GM19023 (cell line): ENCODE data around the gene GIMAP8.
A peak's percentile ranks its signal among the peaks of the same experiment; 100 is the strongest.
"Not testable (repeated sequence)": the region's sequence is repeated elsewhere in the genome, so short reads cannot be mapped to it uniquely, and the experiment has no call there.

Source experiments
- ATAC-seq: cut with Tn5 transposase; IDR thresholded peaks from one replicate; pipeline ENCODE4 v1.9.1; 2021; ENCODE audit warnings: mild to moderate bottlenecking, moderate library complexity; ENCODE audit not compliant: unreplicated experiment

The GIMAP8 gene

DNA sequence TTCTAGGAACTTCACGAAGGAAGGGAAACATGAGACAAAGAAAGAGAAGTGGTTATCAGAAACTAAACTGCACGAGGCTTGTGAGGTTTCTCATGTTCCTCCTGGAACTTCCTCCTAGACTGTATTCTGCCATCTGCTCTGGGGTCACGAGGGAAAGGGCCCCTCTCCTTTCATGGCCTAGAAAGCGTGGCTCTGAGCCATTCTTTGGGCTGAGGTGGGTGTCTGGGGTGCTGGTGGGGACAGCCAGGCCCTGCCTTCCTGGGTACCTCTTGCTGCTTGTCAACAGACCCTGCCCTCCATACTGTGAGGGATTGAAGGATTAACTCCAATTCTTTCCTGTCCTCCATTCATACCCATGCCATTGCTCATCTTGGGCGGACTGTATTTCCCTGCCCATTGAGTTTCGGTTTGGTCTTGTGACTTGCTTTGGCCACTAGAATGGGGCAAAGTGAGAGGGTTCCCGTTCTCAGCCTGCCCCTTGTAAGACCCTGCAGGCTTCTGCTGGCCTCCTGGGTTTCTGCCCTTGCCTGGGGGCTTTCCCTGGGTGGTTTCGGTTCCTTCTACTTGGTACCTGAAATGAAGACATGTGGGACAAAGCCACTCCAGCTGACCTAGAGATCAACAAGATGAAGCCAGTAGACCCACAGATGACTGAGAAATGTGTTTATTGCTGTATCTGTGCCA lies 14.9 kb upstream of the GIMAP8 start:
- peak; percentile 95 for ATAC-seq

DNA sequence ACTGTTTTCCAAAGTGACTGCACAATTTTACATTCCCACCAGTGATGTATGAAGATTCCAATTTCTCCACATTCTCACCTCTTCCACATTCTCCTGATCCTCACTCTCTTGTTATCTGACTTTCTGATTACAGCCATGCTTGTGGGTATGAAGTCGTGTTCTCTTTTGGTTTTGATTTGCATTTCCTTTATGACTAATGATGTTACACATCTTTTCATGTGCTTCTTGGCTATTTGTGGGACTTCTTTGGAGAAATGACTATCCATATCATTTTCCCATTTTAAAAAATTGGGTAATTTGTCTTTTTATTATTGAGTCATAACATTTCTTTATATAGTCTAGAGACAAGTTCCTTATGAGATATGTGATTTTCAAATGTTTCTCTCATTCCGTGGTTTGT lies 10.5 kb upstream of the GIMAP8 start:
- no peak for ATAC-seq

DNA sequence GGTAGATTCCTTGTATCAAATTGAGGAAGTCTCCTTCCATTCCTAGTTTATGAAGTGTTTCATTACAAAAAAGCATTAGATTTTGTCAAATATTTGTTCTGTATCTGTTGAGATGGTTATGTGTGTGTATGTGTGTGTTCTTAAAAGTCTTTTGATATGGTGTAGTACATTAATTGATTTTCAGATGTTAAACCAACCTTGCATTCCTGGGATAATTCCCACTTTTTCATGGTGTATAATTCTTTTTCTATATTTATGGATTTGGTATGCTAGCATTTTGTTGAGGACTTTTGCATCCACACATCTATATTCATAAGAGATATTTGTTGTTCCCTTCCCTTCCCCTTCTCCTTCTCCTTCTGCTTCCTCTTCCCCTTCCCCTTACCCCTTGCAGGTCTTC lies 8.9 kb upstream of the GIMAP8 start:
- ATAC-seq = no peak

DNA sequence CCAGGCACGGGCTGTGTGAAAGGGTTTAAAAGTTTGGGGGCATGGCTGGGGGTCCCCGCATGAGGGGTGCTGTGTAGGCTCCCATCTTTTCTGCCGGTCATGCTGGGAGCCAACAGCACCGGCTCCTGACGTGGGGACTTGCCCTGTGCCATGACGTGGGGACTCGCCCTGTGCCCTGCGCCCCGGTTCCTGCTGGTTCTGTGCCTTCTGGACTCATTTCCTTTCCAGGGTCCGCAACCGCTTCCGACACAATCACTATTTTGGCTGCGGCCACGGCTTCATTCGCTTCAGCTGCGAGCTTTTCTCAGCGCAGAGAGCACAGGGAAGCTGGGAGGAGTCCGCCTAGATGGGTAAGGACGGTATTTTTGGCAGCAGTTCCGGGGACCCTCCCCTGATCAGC lies 7.6 kb upstream of the GIMAP8 start:
- no peak for ATAC-seq

DNA sequence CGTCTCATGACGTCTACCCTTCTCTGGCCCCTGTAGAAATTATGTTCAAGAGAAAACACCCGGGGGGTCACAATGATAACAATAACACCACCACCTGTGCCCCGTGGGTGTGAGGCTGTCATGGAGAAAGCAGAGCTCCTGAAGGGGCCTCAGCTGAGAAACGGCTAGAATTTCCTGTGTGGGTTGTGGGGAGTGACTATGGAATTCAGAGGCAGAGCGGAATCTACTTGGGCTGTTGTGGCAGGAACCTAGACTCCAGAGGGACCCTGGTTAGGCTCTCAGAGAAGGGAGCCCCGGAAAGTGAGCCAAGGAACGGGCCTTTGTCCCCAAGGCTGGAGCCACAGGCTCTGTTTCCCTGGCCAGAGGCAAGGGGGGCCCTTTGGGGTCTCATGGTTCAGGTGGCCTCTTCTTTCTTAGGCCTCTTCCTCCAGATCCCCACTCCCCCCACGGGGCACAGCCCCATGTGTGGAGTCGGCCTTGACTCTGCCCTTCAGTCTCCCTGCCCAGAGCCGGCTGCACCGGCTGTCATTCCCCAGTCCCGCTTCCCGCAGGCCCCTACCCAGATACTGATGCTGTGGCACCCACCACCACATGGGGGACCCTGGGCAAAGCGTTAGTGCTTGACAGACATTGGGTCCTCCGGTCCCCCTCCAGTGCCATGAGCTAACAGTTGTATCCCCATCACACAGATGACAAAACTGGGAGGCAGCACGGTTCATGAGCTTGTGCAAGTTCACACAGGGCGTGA lies 6.5 kb upstream of the GIMAP8 start:
- ATAC-seq = no peak

DNA sequence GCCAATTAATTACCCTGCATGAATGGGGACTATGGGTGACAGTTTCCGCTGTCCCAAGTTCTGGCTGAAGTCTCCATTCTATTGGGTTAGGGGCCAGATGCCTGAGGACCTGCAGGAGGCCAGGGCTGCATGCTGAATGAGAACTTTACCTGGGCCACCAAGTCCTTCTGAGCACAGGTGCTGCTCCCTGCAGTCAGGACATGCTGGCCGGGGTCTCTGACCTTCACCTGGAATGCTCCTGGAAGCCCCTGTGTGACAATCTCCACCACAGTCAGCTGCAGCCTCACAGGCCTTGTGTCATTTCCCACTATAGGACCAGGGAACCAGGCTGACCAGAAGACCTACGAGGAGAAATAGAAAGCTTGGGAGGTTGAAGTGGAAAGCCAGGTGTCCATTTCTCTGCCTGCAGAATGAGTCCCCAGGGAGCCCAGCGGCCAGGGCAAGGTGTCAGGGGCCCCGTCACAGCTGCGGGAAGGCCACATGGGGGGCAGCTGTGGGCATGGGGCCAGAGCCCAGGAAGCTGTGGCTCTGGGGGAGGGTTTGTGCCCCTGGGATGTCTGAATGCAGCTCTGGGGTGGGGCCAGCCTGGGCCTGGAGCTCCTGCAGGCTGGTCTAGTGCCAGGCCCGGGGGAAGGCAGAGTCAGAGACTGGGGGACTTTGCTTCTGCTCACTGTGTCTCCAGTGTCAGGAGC lies 5.6 kb upstream of the GIMAP8 start:
- ATAC-seq = no peak

DNA sequence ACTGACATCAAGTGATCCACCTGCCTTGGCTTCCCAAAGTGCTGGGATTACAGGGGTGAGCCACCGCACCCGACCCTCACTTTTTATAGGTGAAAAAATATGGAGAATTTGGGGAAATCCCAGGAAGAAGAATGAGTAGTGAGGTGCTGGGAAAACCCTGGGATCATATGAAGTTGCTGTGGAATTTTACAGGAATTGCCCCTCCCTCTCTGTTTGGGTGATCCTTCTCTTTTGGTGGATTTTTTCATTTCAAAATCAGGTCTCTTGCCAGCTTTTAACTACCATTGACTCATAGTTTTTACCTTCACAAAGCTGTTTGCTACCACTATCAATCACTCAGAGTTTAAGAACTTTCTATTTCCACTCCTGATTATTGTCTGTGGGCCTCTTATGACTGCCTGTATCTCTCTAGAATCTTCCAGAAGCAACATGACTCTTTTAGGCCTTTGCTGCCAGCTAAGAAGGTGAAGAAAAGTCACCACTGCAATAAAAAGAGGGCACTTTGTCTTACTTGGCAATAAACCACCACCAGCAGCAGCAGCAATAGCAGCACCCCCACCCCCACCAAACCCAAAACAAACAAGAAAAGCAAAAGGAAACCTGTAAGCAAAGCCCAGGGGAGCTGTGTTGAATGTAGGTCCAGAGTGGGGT lies 4.0 kb upstream of the GIMAP8 start:
- no peak for ATAC-seq

DNA sequence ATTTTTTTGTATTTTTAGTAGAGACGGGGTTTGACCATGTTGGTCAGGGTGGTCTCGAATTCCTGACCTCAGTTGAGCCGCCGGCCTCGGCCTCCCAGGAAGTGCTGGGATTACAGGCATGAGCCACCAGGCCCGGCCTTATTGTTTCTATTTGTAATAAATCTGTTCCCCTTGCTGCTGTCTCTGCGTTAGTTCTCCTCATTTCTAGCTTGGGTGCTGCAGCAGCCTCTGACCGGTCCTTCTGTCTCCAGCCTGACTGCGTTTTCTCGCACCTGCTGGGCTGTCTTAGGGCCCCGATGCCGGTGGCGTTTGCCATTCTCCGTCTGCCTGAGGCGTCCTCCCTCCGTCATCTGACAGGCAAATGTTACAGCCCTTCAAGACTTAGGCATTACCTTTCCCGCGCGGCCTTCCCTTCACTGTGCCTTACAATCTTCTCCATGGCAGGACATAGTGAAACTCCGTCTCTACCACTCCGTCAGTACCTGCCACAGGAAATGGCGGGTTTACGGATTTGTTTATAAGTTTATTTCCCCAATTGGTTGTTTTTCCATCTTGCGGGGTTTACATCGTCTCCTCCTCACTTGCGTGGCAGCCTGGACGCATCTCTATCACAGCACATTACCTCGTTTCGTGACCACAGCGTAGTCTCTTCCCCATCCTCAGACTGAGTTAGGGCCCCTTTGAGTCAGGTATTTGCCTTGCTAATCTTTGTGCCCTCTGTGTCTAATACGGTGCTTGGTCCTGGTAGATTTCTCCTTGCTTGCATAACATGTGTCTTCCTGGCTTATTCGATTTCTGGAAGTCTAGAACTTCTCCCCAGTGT lies 2.3 kb upstream of the GIMAP8 start:
- ATAC-seq = peak; percentile 4

DNA sequence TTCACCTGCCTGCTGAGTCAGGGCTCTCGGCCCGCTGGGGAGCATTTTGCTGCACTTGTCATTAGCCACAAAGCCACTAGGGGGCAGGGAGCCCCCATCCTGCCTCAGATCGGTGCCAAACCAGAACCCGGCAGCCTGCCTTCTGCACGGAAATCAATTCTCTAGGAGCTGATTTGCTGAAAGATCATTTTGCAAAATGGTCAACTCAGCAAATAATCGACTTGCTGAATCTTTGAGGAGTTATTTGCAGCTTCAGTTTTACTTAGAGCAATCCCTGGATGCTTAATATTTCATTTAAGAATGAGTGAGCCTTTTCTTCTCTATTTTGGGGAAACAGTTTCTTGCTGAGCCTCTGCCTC lies 1.7 kb upstream of the GIMAP8 start:
- peak; percentile 51 for ATAC-seq

DNA sequence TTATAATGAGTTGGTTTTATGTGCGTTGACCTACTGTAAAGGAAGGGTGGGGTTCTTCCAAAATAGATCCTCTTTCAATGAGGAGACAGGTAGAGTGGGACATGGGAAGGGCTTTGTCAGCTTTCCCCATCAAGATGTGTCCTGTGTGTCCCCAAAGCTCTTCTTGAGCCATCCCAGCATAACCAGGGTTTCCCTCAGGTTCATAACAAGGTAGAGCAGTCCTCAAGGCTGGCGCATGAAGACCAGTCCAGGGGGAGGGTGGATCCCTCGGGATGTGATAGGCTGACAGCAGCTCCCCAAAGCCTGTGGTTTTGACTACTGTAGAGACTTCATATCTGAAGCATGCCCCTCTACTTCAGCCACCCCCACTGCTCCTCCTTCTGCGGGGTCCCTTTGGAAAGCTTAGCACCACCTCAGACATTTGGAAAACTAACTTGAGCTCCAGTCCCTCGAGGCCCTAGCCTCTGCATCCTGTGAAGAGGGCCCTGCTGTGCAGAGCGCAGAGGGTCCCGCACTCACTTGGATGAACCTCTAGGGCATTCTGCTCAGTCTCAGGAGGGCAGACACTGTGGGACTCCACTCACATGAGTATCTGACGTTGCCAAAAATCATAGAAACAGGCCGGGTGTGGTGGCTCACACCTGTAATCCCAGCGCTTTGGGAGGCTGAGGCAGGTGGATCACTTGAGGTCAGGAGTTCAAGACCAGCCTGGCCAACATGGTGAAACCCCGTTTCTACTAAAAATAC lies 1.1 kb upstream of the GIMAP8 start:
- ATAC-seq = no peak

DNA sequence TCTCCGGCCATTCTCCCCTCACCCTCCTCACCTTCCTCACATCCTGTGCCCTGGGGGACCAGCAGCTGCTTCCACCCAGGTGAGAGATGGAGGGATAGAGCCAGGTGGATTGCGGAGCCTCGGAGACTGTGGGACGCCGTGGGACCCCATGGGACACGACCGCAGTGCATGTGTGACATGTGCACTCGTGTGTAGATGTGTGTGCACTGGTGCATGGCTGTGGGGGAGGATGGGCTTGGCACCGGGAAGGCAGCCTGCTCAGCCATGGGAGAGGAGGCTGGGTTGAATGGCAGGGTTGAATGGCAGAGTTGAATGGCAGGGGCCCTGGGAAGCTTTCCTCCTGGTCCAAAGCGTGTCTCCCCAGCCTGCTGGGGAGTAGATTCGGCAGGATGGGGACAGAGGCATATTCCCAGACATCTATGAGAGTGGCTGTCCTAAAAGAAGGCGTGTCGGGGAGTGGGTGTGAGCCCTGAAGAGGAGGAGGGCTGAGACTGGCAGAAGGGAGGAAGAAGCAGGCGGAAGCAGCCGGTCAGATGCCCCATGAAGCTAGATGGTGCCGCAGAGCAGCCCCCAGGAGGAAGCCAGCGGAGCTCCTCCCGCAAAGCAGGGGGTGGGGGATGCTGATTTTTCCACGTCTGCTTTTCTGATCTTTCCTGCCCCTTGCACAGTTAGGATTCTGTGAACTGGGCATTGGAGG lies 815 bp downstream of the GIMAP8 start:
- no peak for ATAC-seq

DNA sequence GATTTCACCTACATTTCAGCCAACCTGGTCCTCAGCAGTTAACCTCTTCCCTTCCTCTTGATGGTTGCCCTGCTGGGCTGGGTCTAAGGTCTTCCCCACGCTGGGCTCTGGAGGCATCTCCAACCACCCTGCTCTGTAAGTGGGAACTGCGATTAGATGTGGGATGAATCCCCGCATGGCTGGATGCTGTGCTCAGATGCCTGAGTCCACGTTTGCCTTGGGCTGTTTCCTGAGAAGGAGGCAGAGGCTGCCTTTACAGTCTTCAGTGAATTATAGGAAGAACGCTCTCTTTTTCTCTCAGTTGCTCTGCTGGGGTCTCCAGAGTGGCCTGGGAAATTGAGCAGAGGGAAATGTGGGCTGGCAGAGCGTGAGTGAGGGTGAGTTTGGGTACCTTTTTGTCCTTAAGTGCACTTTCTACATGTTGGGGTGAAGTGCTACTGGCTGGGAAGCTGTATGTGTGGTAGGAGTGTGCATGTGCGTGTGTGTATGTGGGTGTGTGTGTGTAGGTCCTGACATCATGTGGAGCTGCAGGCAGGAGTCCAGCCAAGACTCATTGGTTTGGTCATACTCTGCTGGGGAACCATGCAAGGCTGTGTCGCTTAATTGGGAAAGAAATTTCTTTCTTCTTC lies 1.5 kb downstream of the GIMAP8 start:
- ATAC-seq = no peak

DNA sequence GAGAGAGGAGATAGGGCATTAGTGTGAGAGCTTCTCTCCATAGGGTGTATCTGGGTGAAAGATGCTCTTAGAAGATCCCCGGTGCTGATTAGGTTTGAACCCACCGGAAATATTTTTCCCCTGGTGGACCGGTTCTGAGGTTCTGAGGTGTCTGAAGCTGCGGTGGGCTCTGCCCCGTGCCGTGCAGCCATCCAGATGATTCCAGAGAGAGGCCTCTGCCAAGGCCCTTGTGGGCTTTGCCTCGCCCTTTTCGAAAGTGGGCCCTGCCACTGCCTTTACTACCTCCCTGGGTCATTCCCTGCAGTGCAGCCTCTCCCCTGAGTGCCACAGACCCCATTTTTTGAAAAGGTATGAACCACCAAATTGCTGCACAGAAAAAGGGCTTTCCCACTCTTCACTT lies 2.8 kb downstream of the GIMAP8 start:
- ATAC-seq = no peak

DNA sequence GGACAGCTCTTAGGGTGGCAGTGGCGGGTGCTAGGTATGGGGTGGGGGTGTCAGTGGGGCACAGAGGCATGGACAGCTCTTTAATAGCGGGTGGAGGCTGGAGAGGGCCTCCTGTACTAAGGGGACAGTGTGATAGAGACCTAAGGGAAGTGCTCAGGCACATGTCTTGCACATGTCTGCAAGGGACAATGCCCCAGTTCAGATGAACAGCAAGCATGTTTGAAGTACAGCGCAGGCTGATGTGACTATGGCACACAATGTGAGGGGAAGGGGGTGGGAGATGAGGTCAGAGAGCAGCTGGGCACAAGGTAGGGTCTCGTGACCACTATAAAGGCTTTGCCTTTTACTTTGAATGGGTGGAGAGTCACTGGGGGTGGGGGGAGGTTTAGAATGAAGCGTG lies 3.5 kb downstream of the GIMAP8 start:
- no peak for ATAC-seq

DNA sequence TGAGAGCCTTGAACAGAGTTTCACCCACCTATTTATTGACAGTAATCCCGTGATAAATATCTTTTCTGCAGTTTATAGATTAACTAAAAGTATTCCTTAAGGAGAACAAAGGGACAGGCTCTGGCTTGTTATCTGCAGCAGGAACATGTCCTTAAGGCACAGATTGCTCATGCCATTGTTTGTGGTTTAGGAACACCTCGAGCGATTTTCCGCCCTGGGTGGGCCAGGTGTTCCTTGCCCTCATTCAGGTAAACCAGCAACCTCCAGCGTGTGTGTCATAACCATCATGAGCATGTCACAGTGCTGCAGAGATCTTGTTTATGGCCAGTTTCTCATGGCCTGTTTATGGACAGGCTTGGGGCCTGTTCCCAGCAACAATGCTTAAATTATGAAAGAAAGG lies 6.6 kb downstream of the GIMAP8 start:
- not testable (repeated sequence) for ATAC-seq

DNA sequence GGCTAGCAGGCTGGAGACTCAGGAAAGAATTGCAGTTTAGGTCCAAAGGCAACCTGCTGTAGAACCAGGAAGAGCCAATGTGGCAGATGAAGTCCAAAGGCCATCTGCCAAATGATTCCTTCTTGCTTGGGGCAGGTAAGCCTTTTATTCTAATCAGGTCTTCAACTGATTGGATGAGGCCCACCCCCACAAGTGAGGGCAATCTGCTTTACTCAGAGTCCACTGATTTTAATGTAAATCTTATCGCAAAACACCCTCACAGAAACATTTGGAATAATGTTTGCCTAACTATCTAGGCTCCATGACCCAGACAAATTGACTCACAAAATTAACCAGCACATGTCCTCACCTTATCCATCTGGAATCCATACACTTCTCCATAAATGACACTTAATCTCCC lies 7.8 kb downstream of the GIMAP8 start:
- no peak for ATAC-seq

DNA sequence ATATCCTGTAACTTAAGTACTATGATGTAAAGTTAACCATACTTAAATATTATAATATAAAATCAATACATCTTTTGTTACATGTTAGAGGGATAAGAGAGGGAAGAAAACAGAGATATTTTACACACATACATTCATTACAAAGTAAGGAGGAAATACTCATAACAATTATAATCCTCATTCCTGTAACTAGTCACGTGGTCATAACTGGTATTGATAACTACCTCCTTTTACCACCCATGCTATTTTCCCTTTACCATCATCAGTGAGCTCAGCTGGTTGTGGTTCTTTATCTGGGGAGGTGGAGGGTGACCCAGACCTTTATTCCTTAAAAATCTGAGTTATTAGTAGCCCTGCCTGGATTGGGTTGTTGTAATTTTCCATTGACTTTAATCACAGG lies 8.3 kb downstream of the GIMAP8 start:
- no peak for ATAC-seq

DNA sequence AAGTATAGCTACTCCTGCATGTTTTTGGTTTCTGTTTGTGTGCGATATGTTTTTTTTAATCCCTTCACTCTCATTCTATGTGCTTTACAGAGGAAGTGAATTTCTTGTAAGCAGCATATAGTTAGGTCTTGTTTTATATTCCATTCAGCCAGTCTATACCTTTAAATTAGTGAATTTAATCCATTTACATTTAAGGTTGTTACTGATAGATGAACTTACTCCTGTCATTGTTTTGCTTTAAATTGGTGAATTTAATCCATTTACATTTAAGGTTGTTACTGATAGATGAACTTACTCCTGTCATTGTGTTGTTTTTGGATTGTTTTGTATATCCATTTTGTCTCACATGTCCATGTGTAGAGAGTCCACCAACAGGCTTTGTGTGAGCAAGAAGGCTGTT lies 11.1 kb downstream of the GIMAP8 start:
- no peak for ATAC-seq

DNA sequence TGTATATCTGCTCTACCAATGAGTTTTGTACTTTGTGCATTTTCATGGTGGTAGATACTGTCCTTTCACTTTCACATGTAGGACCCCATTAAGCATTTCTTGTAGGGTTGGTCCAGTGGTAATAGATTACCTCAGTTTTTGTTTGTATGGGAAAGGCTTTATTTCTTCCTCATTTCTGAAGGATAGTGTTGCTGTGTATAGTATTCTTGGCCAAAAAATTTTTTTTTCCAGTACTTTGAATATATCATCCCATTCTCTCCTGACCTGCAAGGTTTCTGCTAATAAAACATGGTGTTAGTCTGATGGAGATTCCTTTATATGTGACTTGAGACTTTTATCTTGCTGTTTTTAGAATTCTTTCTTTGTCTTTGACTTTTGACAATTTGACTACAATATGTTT lies 12.0 kb downstream of the GIMAP8 start:
- no peak for ATAC-seq
